Fibroblast of lung (primary cell): ENCODE results near the gene SNRNP48. TPM values are rescaled to one million over a fixed set of nuclear protein-coding genes. Genes with fewer than 3 reads are reported as not detected.
A peak's percentile ranks its signal among the peaks of the same experiment; 100 is the strongest.

Experiments
- DNase-seq, 2 donors: peaks; one replicate each; pipeline versions ENCODE4 v3.0.0 to v3.0.0-alpha.2; 2010; ENCODE audit warnings: low read depth in 2 of 2
- H2AFZ ChIP-seq: 2 replicates; pipeline ENCODE4 v1.5.1; 2012; ENCODE audit warnings: low read length, control low read depth, inconsistent platforms
- H3K27ac ChIP-seq: 2 replicates; pipeline ENCODE4 v1.5.1; 2011; ENCODE audit warnings: low read length, control low read depth; ENCODE audit not compliant: insufficient read depth
- H3K27me3 ChIP-seq: 2 replicates; pipeline ENCODE4 v1.5.1; 2011; ENCODE audit warnings: mild to moderate bottlenecking, low read length; ENCODE audit not compliant: control insufficient read depth, insufficient read depth
- H3K36me3 ChIP-seq: 2 replicates; pipeline ENCODE4 v1.5.1; 2011; ENCODE audit warnings: low read length; ENCODE audit not compliant: control insufficient read depth, insufficient read depth
- H3K4me1 ChIP-seq: 2 replicates; pipeline ENCODE4 v1.5.1; 2011; ENCODE audit warnings: low read length; ENCODE audit not compliant: control insufficient read depth, insufficient read depth; ENCODE audit errors: extremely low read depth
- H3K4me2 ChIP-seq: 2 replicates; pipeline ENCODE4 v1.5.1; 2011; ENCODE audit warnings: low read length, control low read depth; ENCODE audit not compliant: insufficient read depth; ENCODE audit errors: extremely low read depth
- H3K4me3 ChIP-seq, 4 experiments: fragments of 200-600 bp in 1 of 4; sonication (generic) in 1 of 4; replicated peaks in 1 of 4; 2 replicates each; pipeline ENCODE4 v1.5.1; 2011 to 2016; ENCODE audit warnings: low read length in 4 of 4, low read depth in 3 of 4, mild to moderate bottlenecking in 3 of 4, control low read depth in 2 of 4, inconsistent platforms in 1 of 4, mixed read lengths in 1 of 4; ENCODE audit not compliant: insufficient read depth in 1 of 4; ENCODE audit errors: control extremely low read depth in 1 of 4
- H3K79me2 ChIP-seq: 2 replicates; pipeline ENCODE4 v1.5.1; 2012; ENCODE audit warnings: mild to moderate bottlenecking, low read length, inconsistent platforms; ENCODE audit not compliant: control insufficient read depth, insufficient read depth
- H3K9ac ChIP-seq: 2 replicates; pipeline ENCODE4 v1.5.1; 2011; ENCODE audit warnings: mild to moderate bottlenecking, low read length, control low read depth; ENCODE audit not compliant: insufficient read depth
- H3K9me3 ChIP-seq: 2 replicates; pipeline ENCODE4 v1.5.1; 2012; ENCODE audit warnings: low read depth, low read length; ENCODE audit not compliant: control insufficient read depth, insufficient read depth
- H4K20me1 ChIP-seq: 2 replicates; pipeline ENCODE4 v1.5.1; 2011; ENCODE audit warnings: low read length; ENCODE audit not compliant: control insufficient read depth, insufficient read depth; ENCODE audit errors: extremely low read depth
- CTCF ChIP-seq, 2 donors: IDR thresholded peaks in 1 of 2; conservative IDR thresholded peaks in 1 of 2; 1 replicate in 1 of 2; 2 replicates in 1 of 2; pipeline ENCODE4 v1.5.1; 2011 to 2012; ENCODE audit warnings: low read length in 2 of 2, control low read depth in 1 of 2, inconsistent platforms in 1 of 2, low read depth in 1 of 2, mild to moderate bottlenecking in 1 of 2
- EZH2 ChIP-seq: IDR thresholded peaks from 2 replicates; pipeline ENCODE4 v1.5.1; 2012; ENCODE audit warnings: low read length, control low read depth, mild to moderate bottlenecking; ENCODE audit errors: missing control alignments
- polyA plus RNA-seq, 2 donors: library from polyadenylated mRNA; depleted of rRNA in 1 of 2; stranded (reverse) in 1 of 2; unstranded in 1 of 2; fragments of >200 nt; gene quantifications; 2 replicates each; pipeline ENCODE4 v1.2.1, GENCODE V29; 2011 to 2012; ENCODE audit warnings: missing spikeins in 1 of 2
- total RNA-seq: library from RNA; depleted of rRNA; stranded (reverse); fragments of >200 nt; gene quantifications from 2 replicates; pipeline ENCODE4 v1.2.1, GENCODE V29; 2014

Gene SNRNP48
- total and polyA plus RNA-seq, 2 donors (not counting 1 experiment from before 2014, with no cell fraction given) = 8.3 to 9.1 TPM

- Histone ChIP-seq H3K9me3 (no peaks in the 10 kb centered on the region), H3K27me3 (no peaks in the 10 kb centered on the region), H3K4me1 (no peaks in the 10 kb centered on the region), H3K27ac (no peak overlapping the region), H3K9ac (no peak overlapping the region), H3K4me2 (no peak overlapping the region), H4K20me1 (no peaks in the 10 kb centered on the region), H2AFZ (no peak overlapping the region), H3K4me3 (no peak overlapping the region), H3K79me2 (no peaks in the 10 kb centered on the region), H3K36me3 (no peaks in the 10 kb centered on the region)
- TF ChIP-seq CTCF (conservative IDR thresholded peaks at IDR 0.05 in 1 of 2, IDR thresholded peaks at IDR 0.05 in 1 of 2; ENCODE audit: low read depth in 1 of 2, low read length in 2 of 2) (no peak), EZH2 (no peak)
- DNase-seq = peak; percentile 30 to 66
These were observed 28.1 kb downstream of the SNRNP48 start for GRCh38 chr6:7617801-7618764.

- no peak overlapping the region for H3K27ac ChIP-seq
- H3K79me2 ChIP-seq = no peaks in the 10 kb centered on the region
- DNase-seq = peak in 1 of 2 donors; percentile 30
- no peaks in the 10 kb centered on the region for H4K20me1 ChIP-seq
- no peak for TF ChIP-seq CTCF (conservative IDR thresholded peaks at IDR 0.05 in 1 of 2, IDR thresholded peaks at IDR 0.05 in 1 of 2; ENCODE audit: low read depth in 1 of 2, low read length in 2 of 2)
- TF ChIP-seq EZH2 = no peak
- no peak overlapping the region for H3K4me3 ChIP-seq
- no peak overlapping the region for H3K9ac ChIP-seq
- H3K9me3 ChIP-seq = no peaks in the 10 kb centered on the region
- no peaks in the 10 kb centered on the region for H3K27me3 ChIP-seq
- H3K4me2 ChIP-seq = no peak overlapping the region
- no peaks in the 10 kb centered on the region for H3K4me1 ChIP-seq
- no peaks in the 10 kb centered on the region for H3K36me3 ChIP-seq
- no peak overlapping the region for H2AFZ ChIP-seq
These were observed 31.8 kb downstream of the SNRNP48 start for GRCh38 chr6:7621761-7622160.

- Histone ChIP-seq H3K9ac (no peak overlapping the region), H3K27ac (no peak overlapping the region)
These were observed 35.1 kb downstream of the SNRNP48 start for GRCh38 chr6:7624796-7625710.

More at GRCh38 chr6:7624796-7625710, 35.1 kb downstream of the SNRNP48 start:
- Histone ChIP-seq H3K4me3 (no peak overlapping the region), H3K27me3 (no peaks in the 10 kb centered on the region), H3K9me3 (no peaks in the 10 kb centered on the region), H3K79me2 (no peaks in the 10 kb centered on the region), H3K4me1 (no peaks in the 10 kb centered on the region), H3K4me2 (no peak overlapping the region), H2AFZ (no peak overlapping the region), H3K36me3 (no peaks in the 10 kb centered on the region), H4K20me1 (no peaks in the 10 kb centered on the region)
- no peak for TF ChIP-seq EZH2
- TF ChIP-seq CTCF (conservative IDR thresholded peaks at IDR 0.05 in 1 of 2, IDR thresholded peaks at IDR 0.05 in 1 of 2; ENCODE audit: low read depth in 1 of 2, low read length in 2 of 2) = no peak
- DNase-seq = no peak
